Smooth muscle cell (in vitro differentiated cells): Measurements from ENCODE around the gene MOSPD2. TPM values are rescaled to one million over a fixed set of nuclear protein-coding genes. Genes with fewer than 3 reads are reported as not detected.

Experiments
- DNase-seq: peaks from one replicate; lab custom pipeline; 2025; ENCODE audit not compliant: unreplicated experiment; lab: John Stamatoyannopoulos, UW
- H2AFZ ChIP-seq: fragments of 200-600 bp; sonication (generic); 2 replicates; pipeline ENCODE4 v1.6.0; 2016; ENCODE audit warnings: antibody characterized with exemption, low read depth, mild to moderate bottlenecking
- H3F3A ChIP-seq: fragments of 200-600 bp; sonication (generic); 2 replicates; pipeline ENCODE4 v1.6.0; 2017; ENCODE audit warnings: antibody characterized with exemption, low read depth
- H3K27ac ChIP-seq: fragments of 200-600 bp; sonication (generic); 2 replicates; pipeline ENCODE4 v1.5.1; 2016; ENCODE audit warnings: low read depth, mild to moderate bottlenecking
- H3K27me3 ChIP-seq: fragments of 200-600 bp; sonication (generic); 2 replicates; pipeline ENCODE4 v1.6.1; 2016; ENCODE audit warnings: low read depth, mild to moderate bottlenecking
- H3K36me3 ChIP-seq: fragments of 200-600 bp; sonication (generic); 2 replicates; pipeline ENCODE4 v1.5.1; 2016; ENCODE audit warnings: low read depth
- H3K4me1 ChIP-seq: fragments of 200-600 bp; sonication (generic); 2 replicates; pipeline ENCODE4 v1.5.1; 2016; ENCODE audit warnings: low read depth
- H3K4me2 ChIP-seq: fragments of 200-600 bp; sonication (generic); 2 replicates; pipeline ENCODE4 v1.6.0; 2016; ENCODE audit warnings: mild to moderate bottlenecking
- H3K4me3 ChIP-seq: fragments of 200-600 bp; sonication (generic); 2 replicates; pipeline ENCODE4 v1.5.1; 2016; ENCODE audit warnings: mild to moderate bottlenecking
- H3K79me2 ChIP-seq: fragments of 200-600 bp; sonication (generic); 2 replicates; pipeline ENCODE4 v1.6.0; 2016; ENCODE audit warnings: low read depth, mild to moderate bottlenecking
- H3K9ac ChIP-seq: fragments of 200-600 bp; sonication (generic); 2 replicates; pipeline ENCODE4 v1.6.0; 2016; ENCODE audit warnings: low read depth
- H3K9me3 ChIP-seq: fragments of 200-600 bp; sonication (generic); replicated peaks from 2 replicates; pipeline ENCODE4 v1.5.1; 2016; ENCODE audit warnings: low read depth
- H4K20me1 ChIP-seq: fragments of 200-600 bp; sonication (generic); 2 replicates; pipeline ENCODE4 v1.6.0; 2016; ENCODE audit warnings: low read depth
- CTCF ChIP-seq: fragments of 200-600 bp; sonication (generic); IDR thresholded peaks from 2 replicates; pipeline ENCODE4 v1.5.1; 2017; ENCODE audit warnings: borderline replicate concordance, mild to moderate bottlenecking, antibody characterized with exemption; ENCODE audit not compliant: insufficient read depth, poor library complexity, severe bottlenecking
- WGBS: methylation state at CpG from one replicate; pipeline ENCODE4 v1.1.7; 2016; ENCODE audit warnings: low lambda C conversion rate; 5-methylcytosine and 5-hydroxymethylcytosine counted together
- polyA plus RNA-seq: library from polyadenylated mRNA; unstranded; fragments of >200 nt; fragmentation: Nextera tagmentation; extraction: Ambion mirVana; gene quantifications from 2 replicates; pipeline ENCODE4 v1.2.1, GENCODE V29; 2016
- total RNA-seq: library from RNA; depleted of rRNA; stranded (reverse); fragments of >200 nt; gene quantifications from 2 replicates; pipeline ENCODE4 v1.2.3, GENCODE V29; 2014

The MOSPD2 gene
- total and polyA plus RNA-seq, 2 experiments from 2014 or later = 10.6 to 20.0 TPM

- H4K20me1 ChIP-seq = no peaks in the 10 kb centered on the region
These were observed 57.4 kb downstream of the MOSPD2 start for GRCh38 chrX:14930663-14931062.

GRCh38 chrX:14932136-14932535, 58.9 kb downstream of the MOSPD2 start:
- H3F3A ChIP-seq = no peaks in the 10 kb centered on the region

More at GRCh38 chrX:14930663-14931062, 57.4 kb downstream of the MOSPD2 start:
- no peak overlapping the region for H3K27ac ChIP-seq
- no peaks in the 10 kb centered on the region for H3F3A ChIP-seq
- no peaks in the 10 kb centered on the region for H3K27me3 ChIP-seq
- WGBS = 57% methylated on average over 1 of the region's 1 CpG
- H3K4me2 ChIP-seq = no peak overlapping the region
- no peak for DNase-seq
- no peaks in the 10 kb centered on the region for H3K4me1 ChIP-seq
- no peaks in the 10 kb centered on the region for H3K36me3 ChIP-seq
- no peak for TF ChIP-seq CTCF
- H3K9me3 ChIP-seq = no peaks in the 10 kb centered on the region
- no peak overlapping the region for H3K9ac ChIP-seq
- H2AFZ ChIP-seq = no peak overlapping the region
- no peak overlapping the region for H3K4me3 ChIP-seq
- H3K79me2 ChIP-seq = no peaks in the 10 kb centered on the region

DNA sequence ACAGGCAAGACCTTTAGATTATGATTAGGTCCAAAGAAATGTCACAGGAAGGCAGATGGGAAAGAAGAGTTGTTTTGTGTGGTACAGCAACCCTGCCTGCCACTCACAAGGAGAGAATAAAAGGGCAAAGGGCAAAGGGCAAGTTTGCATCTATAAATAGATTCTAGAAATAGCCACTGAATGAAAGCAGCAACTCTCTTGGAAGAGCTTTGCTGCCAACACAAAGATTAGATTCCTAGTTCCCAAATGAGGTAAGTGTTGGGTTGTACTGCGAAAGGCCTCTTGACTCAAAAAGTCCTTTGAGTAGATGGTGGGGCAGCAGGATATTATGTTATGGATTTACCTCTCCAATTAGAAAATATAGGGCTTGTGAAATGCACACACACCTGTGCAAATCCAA, 61.2 kb downstream of the MOSPD2 start:
- Histone ChIP-seq H2AFZ (no peak overlapping the region), H3K4me2 (no peak overlapping the region), H3K36me3 (no peaks in the 10 kb centered on the region), H3K79me2 (no peaks in the 10 kb centered on the region), H3F3A (no peaks in the 10 kb centered on the region), H3K9me3 (no peaks in the 10 kb centered on the region), H3K27ac (no peak overlapping the region), H3K4me3 (no peak overlapping the region), H3K27me3 (no peaks in the 10 kb centered on the region), H3K9ac (no peak overlapping the region), H3K4me1 (no peaks in the 10 kb centered on the region), H4K20me1 (no peaks in the 10 kb centered on the region)
- TF ChIP-seq CTCF = no peak
- WGBS = 71% methylated on average over 1 of the region's 1 CpG
- DNase-seq = no peak

More at GRCh38 chrX:14932136-14932535, 58.9 kb downstream of the MOSPD2 start:
- Histone ChIP-seq H3K36me3 (no peaks in the 10 kb centered on the region), H4K20me1 (no peaks in the 10 kb centered on the region), H3K9ac (no peak overlapping the region), H3K4me1 (no peaks in the 10 kb centered on the region), H2AFZ (no peak overlapping the region), H3K79me2 (no peaks in the 10 kb centered on the region), H3K9me3 (no peaks in the 10 kb centered on the region), H3K27ac (no peak overlapping the region), H3K27me3 (no peaks in the 10 kb centered on the region), H3K4me3 (no peak overlapping the region), H3K4me2 (no peak overlapping the region)
- TF ChIP-seq CTCF = no peak
- no peak for DNase-seq
- WGBS = 60% methylated on average over 1 of the region's 1 CpG

DNA sequence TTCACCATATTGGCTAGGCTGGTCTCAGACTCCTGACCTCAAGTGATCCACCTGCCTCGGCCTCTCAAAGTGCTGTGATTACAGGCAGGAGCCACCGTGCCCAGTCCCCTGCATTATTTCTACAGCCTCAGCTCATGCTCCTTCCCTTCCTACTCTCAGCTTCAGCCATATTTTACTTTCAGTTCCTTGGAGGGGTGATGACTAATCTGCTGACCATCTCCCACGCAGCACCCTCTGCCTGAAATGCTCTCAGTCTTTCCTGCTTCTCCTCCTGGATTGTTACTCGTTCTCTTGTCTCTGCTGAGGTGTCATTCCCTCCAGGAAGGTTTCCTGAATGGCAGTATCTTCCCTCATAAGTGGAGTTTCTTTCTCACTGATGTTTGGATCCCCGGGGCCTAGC, 63.3 kb downstream of the MOSPD2 start:
- H2AFZ ChIP-seq = peak overlapping the region; percentile 70
- no peaks in the 10 kb centered on the region for H3K36me3 ChIP-seq
- no peaks in the 10 kb centered on the region for H3K27me3 ChIP-seq
- H3K27ac ChIP-seq = peak overlapping the region; percentile 13
- H3K9ac ChIP-seq = no peak overlapping the region
- no peak overlapping the region for H3K4me3 ChIP-seq
- no peak for DNase-seq
- H3F3A ChIP-seq = no peaks in the 10 kb centered on the region
- H4K20me1 ChIP-seq = no peaks in the 10 kb centered on the region
- TF ChIP-seq CTCF = no peak
- H3K79me2 ChIP-seq = no peaks in the 10 kb centered on the region
- H3K9me3 ChIP-seq = no peaks in the 10 kb centered on the region
- H3K4me1 ChIP-seq = no peaks in the 10 kb centered on the region
- peak overlapping the region; percentile 44 for H3K4me2 ChIP-seq
- WGBS = 54% methylated on average over 5 of the region's 5 CpGs
